ENCODE results near the gene SERPINB13.

SERPINB13 gene

DNA sequence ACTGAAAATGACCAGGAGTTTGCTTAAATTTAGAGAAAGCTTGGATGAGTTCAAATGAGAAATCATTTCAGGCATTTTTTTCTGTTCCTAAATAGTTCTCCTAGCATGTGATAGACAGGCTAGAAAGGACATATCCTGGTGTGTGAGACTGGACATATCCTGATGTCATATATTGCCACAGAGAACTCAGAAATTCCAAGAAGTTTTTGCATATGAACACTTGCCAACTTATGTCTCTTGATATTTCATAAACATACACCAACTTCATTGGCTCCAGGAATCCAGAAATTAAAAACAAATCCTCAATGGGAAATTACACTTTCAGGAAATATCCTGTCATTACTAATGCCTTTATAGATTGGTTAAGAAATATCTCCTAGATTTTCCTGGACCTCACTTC is 59.8 kb downstream of the SERPINB13 start:
- no peak overlapping the region for H3K4me3 ChIP-seq (ENCODE audit: low read depth, low read length)
- TF ChIP-seq, protein P1, sequence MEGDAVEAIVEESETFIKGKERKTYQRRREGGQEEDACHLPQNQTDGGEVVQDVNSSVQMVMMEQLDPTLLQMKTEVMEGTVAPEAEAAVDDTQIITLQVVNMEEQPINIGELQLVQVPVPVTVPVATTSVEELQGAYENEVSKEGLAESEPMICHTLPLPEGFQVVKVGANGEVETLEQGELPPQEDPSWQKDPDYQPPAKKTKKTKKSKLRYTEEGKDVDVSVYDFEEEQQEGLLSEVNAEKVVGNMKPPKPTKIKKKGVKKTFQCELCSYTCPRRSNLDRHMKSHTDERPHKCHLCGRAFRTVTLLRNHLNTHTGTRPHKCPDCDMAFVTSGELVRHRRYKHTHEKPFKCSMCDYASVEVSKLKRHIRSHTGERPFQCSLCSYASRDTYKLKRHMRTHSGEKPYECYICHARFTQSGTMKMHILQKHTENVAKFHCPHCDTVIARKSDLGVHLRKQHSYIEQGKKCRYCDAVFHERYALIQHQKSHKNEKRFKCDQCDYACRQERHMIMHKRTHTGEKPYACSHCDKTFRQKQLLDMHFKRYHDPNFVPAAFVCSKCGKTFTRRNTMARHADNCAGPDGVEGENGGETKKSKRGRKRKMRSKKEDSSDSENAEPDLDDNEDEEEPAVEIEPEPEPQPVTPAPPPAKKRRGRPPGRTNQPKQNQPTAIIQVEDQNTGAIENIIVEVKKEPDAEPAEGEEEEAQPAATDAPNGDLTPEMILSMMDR (IDR thresholded peaks at IDR 0.05; ENCODE audit: borderline replicate concordance, insufficient read depth, low read depth, low read length): no peak

DNA sequence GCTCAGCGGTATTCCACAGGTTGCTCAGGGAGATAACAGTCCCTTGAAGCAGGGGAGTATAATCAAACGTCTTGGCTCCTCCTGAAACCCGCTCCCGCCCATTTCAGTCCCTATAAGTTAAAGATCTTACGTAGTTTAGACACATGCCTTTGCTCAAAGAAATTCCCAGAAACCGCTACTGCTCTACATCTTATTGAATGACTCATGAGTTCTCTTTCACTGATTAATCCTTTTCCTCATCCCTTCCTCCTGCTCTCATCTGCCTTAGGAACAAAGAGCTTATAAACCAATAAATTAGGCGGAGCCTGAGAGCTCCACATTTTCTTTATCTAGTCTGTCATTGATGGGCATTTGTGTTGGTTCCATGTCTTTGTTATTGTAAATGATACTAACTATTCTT is 61.1 kb downstream of the SERPINB13 start:
- no peak overlapping the region for H3K4me3 ChIP-seq (ENCODE audit: low read depth, low read length)
- TF ChIP-seq, protein P1 (IDR thresholded peaks at IDR 0.05; ENCODE audit: borderline replicate concordance, insufficient read depth, low read depth, low read length): no peak
